ENCODE results near the gene IGDCC3. TPM values are rescaled to one million over a fixed set of nuclear protein-coding genes. Genes with fewer than 3 reads are reported as not detected.
"Not testable (repeated sequence)": the region's sequence is repeated elsewhere in the genome, so short reads cannot be mapped to it uniquely, and the experiment has no call there.

The IGDCC3 gene
- total and polyA plus RNA-seq, 4 experiments from 2014 or later: not detected

DNA sequence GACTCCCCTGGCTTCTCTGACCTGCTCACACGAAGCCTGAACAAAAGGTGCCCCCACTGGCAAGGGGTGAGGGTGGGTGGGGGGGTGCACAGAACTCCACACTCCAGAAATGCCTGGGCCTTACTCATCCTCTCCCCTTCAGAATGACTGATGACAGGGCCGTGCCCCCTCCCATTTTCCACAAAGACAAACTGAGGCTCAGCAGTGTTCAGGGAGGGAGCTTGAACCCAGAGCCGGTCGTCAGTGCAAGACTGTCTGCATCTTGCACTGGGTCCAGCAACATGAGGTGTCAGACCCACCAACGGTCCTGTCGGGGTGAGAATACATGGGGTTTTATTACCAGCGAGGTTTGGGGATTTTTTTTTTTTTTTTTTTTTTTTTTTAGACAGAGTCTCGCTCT lies 15.3 kb downstream of the IGDCC3 start:
- H3K4me3 ChIP-seq (ENCODE audit: low read length in 2 of 2): no peak overlapping the region
- H3K27ac ChIP-seq (ENCODE audit: low read depth, low read length): no peak overlapping the region
- ChIA-PET POLR2A (ENCODE audit: partially characterized antibody) (no interaction called here), CTCF (ENCODE audit: partially characterized antibody) (no interaction called here)
- H3K4me3 Mint-ChIP-seq: no peak overlapping the region
- H3K9me3 Mint-ChIP-seq: no peaks in the 10 kb centered on the region
- no peak for DNase-seq
- H3K36me3 Mint-ChIP-seq: no peaks in the 10 kb centered on the region
- H3K9me3 ChIP-seq (ENCODE audit: control insufficient read depth in 1 of 2, low read length in 2 of 2): no peaks in the 10 kb centered on the region
- no peaks in the 10 kb centered on the region for H3K4me1 ChIP-seq (ENCODE audit: insufficient read depth, low read length)
- H3K36me3 ChIP-seq (ENCODE audit: insufficient read depth, low read length): no peaks in the 10 kb centered on the region
- peak overlapping the region in 1 of 7 donors; percentile 41 for H3K27ac Mint-ChIP-seq
- intact Hi-C loops (cut with micrococcal nuclease): no loop called here
- H3K27me3 ChIP-seq (ENCODE audit: insufficient read depth, low read length): peaks cover 6% of the 10 kb centered on the region
- no peaks in the 10 kb centered on the region for H3K4me1 Mint-ChIP-seq
- peaks cover 15 to 17% of the 10 kb centered on the region in 2 donors for H3K27me3 Mint-ChIP-seq

DNA sequence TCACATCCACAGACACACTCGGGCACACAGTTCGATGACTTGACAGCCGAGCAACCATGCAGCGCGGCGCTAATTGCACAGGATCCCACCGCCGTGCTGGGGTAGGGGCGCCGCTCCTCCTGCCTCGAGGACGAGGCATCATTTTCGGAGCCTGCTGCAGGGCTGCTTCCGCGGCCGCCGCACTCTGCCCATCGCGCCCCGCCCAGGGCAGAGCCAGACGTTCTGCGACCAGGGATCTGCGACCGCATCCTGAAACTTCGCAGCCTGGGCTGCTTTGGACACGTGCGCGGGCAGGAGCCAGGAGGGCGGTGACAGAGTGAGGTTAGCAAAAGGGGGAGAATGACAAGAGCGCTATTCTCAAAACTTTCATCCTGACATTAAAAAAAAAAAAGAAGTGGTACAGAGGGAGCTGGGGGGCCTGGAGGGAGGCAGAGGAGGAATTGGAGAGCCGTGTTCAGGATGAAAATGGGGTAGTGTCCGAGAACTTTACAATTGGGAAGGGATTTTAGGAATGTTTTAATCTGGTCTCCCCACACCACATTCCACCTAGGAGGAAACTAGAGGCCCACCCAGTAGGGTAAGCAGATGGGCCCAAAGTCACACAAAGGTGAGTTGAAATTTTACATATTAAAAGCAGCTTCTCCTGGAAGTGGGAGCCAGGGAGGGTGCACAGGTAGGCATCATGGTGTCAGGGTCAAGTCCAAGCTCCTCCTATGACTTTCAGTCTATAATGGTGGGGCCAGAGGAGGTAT lies 15.9 kb downstream of the IGDCC3 start:
- Mint-ChIP-seq H3K27ac (no peak overlapping the region), H3K27me3 (peaks cover 19 to 20% of the 10 kb centered on the region in 2 donors), H3K4me3 (peak overlapping the region in 1 of 8 donors; percentile 45), H3K9me3 (no peaks in the 10 kb centered on the region), H3K4me1 (no peaks in the 10 kb centered on the region), H3K36me3 (no peaks in the 10 kb centered on the region)
- Histone ChIP-seq H3K27me3 (ENCODE audit: insufficient read depth, low read length) (peaks cover 12% of the 10 kb centered on the region), H3K36me3 (ENCODE audit: insufficient read depth, low read length) (no peaks in the 10 kb centered on the region), H3K4me3 (ENCODE audit: low read length in 2 of 2) (no peak overlapping the region), H3K4me1 (ENCODE audit: insufficient read depth, low read length) (no peaks in the 10 kb centered on the region), H3K27ac (ENCODE audit: low read depth, low read length) (no peak overlapping the region), H3K9me3 (ENCODE audit: control insufficient read depth in 1 of 2, low read length in 2 of 2) (no peaks in the 10 kb centered on the region)
- ChIA-PET POLR2A (ENCODE audit: partially characterized antibody) (no interaction called here), CTCF (ENCODE audit: partially characterized antibody) (no interaction called here)
- no peak for DNase-seq
- intact Hi-C loops (cut with micrococcal nuclease): no loop called here

DNA sequence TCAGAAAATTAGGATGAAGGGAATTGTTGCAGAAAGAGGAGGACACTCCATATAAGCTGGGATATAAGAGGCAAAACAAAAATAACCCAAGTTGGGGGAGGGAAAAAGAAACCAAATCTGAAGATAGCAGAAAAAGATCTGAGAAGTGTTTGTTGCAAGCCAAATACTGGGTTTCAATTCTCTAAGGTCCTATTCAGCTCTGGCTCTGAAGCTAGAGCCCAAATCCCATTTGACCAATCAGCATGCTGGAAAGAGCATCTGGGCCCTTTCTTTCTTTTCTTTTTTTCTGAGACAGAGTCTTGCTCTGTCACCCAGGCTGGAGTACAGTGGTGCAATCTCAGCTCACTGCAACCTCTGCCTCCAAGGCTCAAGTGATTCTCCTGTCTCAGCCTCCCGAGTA lies 17.3 kb downstream of the IGDCC3 start:
- Histone ChIP-seq H3K4me3 (ENCODE audit: low read length in 2 of 2) (no peak overlapping the region), H3K9me3 (ENCODE audit: control insufficient read depth in 1 of 2, low read length in 2 of 2) (no peaks in the 10 kb centered on the region), H3K27me3 (ENCODE audit: insufficient read depth, low read length) (peaks cover 21% of the 10 kb centered on the region), H3K27ac (ENCODE audit: low read depth, low read length) (no peak overlapping the region), H3K36me3 (ENCODE audit: insufficient read depth, low read length) (no peaks in the 10 kb centered on the region), H3K4me1 (ENCODE audit: insufficient read depth, low read length) (peaks cover 7% of the 10 kb centered on the region)
- Mint-ChIP-seq H3K27me3 (peaks cover 24 to 25% of the 10 kb centered on the region in 2 donors), H3K27ac (no peak overlapping the region), H3K4me1 (peaks cover 4 to 7% (median 5%) of the 10 kb centered on the region in 4 donors), H3K4me3 (no peak overlapping the region), H3K36me3 (no peaks in the 10 kb centered on the region), H3K9me3 (no peaks in the 10 kb centered on the region)
- ChIA-PET POLR2A (ENCODE audit: partially characterized antibody) (no interaction called here), CTCF (ENCODE audit: partially characterized antibody) (interaction anchor here (0.8 to 2.1 kb wide), 2 partner anchors 24 to 26 kb away, joined by 3 to 5 read pairs; no protein-coding TSS in a partner anchor)
- no peak for DNase-seq
- intact Hi-C loops (cut with micrococcal nuclease): no loop called here

DNA sequence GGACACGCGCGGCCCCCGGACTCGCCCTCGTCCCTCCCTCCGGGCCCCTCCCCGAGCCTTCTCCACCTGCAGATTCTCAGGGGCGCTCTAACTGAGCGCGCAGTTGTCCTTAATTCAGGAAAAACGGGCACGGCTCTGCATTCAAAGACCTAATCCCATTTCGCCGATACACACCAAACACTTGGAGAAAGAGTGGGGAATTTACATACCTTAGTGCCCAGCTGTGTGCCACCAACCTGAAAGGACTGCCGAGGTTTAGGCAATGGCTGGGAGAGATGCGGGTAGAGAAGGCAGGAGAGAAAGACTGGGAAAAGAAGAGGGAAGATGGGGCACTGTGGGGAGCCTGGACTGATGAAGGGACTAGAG lies 21.8 kb downstream of the IGDCC3 start:
- Histone ChIP-seq H3K4me3 (ENCODE audit: low read length in 2 of 2) (no peak overlapping the region), H3K36me3 (ENCODE audit: insufficient read depth, low read length) (no peaks in the 10 kb centered on the region), H3K4me1 (ENCODE audit: insufficient read depth, low read length) (peaks cover 7% of the 10 kb centered on the region), H3K9me3 (ENCODE audit: control insufficient read depth in 1 of 2, low read length in 2 of 2) (no peaks in the 10 kb centered on the region), H3K27me3 (ENCODE audit: insufficient read depth, low read length) (peaks cover 16% of the 10 kb centered on the region), H3K27ac (ENCODE audit: low read depth, low read length) (no peak overlapping the region)
- ChIA-PET POLR2A (ENCODE audit: partially characterized antibody) (no interaction called here), CTCF (ENCODE audit: partially characterized antibody) (no interaction called here)
- H3K4me3 Mint-ChIP-seq: peak overlapping the region in 7 of 8 donors; percentile 6 to 79 (median 63)
- no peaks in the 10 kb centered on the region for H3K36me3 Mint-ChIP-seq
- H3K27me3 Mint-ChIP-seq: peaks cover 28 to 30% of the 10 kb centered on the region in 2 donors
- H3K27ac Mint-ChIP-seq: no peak overlapping the region
- peaks cover 0 to 26% (median 13%) of the 10 kb centered on the region in 8 donors for H3K9me3 Mint-ChIP-seq
- H3K4me1 Mint-ChIP-seq: peaks cover 4 to 7% (median 6%) of the 10 kb centered on the region in 4 donors
- intact Hi-C loops (cut with micrococcal nuclease): no loop called here
- DNase-seq: no peak

DNA sequence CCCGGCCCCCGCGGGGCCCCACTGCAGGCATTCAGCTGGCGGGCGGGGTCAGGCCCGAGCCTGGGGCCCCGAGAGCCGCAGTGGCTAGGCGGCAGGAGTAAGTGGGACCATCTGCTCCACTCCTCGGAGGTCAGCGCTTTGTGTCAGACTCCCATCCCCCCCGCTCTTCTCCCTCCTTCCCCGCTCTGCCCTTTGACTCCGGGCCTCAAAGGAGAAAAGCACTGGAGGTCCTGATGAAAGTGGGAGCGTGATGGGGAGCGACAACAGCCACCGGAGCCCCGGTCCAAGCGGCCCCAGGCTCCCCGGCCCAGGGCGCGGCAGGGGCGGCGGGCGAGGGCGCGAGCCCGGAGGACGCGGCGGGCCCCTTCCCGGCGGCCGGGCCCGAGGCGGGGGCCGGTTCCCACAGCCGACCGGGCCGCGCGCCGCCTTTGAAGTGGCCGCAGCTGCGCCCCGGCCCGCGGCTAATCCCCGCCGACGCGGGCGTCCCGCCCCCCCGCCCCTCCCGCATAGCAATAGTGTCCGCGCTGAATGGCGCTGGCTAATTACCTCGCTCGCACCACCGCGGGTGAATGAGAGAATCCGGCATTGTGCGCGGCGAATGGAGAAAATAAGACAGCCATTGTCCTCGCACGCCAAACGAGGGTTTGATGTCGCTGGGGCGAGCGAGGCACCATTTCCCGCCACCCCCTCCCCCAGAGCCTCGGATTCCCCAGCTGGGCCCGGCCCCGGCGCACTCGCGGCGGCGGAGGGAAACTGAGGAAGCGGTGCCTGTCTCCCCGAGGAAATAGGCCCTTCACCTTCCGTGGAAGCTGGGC lies 22.4 kb downstream of the IGDCC3 start:
- H3K27ac Mint-ChIP-seq: no peak overlapping the region
- peaks cover 4 to 7% (median 6%) of the 10 kb centered on the region in 4 donors for H3K4me1 Mint-ChIP-seq
- DNase-seq: no peak
- ChIA-PET POLR2A (ENCODE audit: partially characterized antibody) (no interaction called here), CTCF (ENCODE audit: partially characterized antibody) (no interaction called here)
- no peak overlapping the region for H3K27ac ChIP-seq (ENCODE audit: low read depth, low read length)
- intact Hi-C loops (cut with micrococcal nuclease): no loop called here
- H3K27me3 Mint-ChIP-seq: peaks cover 30% of the 10 kb centered on the region in 2 donors
- H3K4me1 ChIP-seq (ENCODE audit: insufficient read depth, low read length): peaks cover 7% of the 10 kb centered on the region
- H3K27me3 ChIP-seq (ENCODE audit: insufficient read depth, low read length): peaks cover 16% of the 10 kb centered on the region
- no peaks in the 10 kb centered on the region for H3K9me3 ChIP-seq (ENCODE audit: control insufficient read depth in 1 of 2, low read length in 2 of 2)
- H3K4me3 Mint-ChIP-seq: peak overlapping the region in 7 of 8 donors; percentile 31 to 79 (median 59)
- no peak overlapping the region for H3K4me3 ChIP-seq (ENCODE audit: low read length in 2 of 2)
- no peaks in the 10 kb centered on the region for H3K36me3 ChIP-seq (ENCODE audit: insufficient read depth, low read length)
- peaks cover 0 to 3% of the 10 kb centered on the region in 2 donors for H3K36me3 Mint-ChIP-seq
- peaks cover 0 to 29% (median 15%) of the 10 kb centered on the region in 8 donors for H3K9me3 Mint-ChIP-seq

DNA sequence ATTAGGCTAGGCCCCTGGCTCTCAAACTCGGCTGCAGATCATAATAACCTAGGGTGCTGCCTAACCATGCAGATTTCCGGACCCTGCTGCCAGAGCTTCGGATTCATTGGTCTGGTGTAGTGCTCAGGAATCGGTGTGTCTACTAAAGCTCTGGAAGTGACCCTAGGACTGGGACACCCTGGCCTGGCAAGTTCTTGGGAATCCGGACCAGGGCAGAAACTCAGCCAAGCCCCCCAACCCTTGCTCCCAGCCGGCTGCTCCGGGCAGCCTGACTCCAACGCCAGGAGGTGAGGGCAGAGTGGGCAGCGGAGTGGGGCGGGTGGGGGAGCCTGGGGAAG lies 23.0 kb downstream of the IGDCC3 start:
- H3K27me3 ChIP-seq (ENCODE audit: insufficient read depth, low read length): peaks cover 16% of the 10 kb centered on the region
- H3K4me1 Mint-ChIP-seq: peaks cover 4 to 7% (median 6%) of the 10 kb centered on the region in 4 donors
- H3K27ac Mint-ChIP-seq: no peak overlapping the region
- H3K9me3 Mint-ChIP-seq: peaks cover 0 to 29% (median 15%) of the 10 kb centered on the region in 8 donors
- no peak overlapping the region for H3K4me3 ChIP-seq (ENCODE audit: low read length in 2 of 2)
- ChIA-PET CTCF (ENCODE audit: partially characterized antibody) (no interaction called here), POLR2A (ENCODE audit: partially characterized antibody) (no interaction called here)
- H3K27ac ChIP-seq (ENCODE audit: low read depth, low read length): no peak overlapping the region
- peaks cover 7% of the 10 kb centered on the region for H3K4me1 ChIP-seq (ENCODE audit: insufficient read depth, low read length)
- no peak for DNase-seq
- intact Hi-C loops (cut with micrococcal nuclease): no loop called here
- H3K36me3 ChIP-seq (ENCODE audit: insufficient read depth, low read length): no peaks in the 10 kb centered on the region
- peaks cover 0 to 3% of the 10 kb centered on the region in 2 donors for H3K36me3 Mint-ChIP-seq
- peaks cover 29 to 31% of the 10 kb centered on the region in 2 donors for H3K27me3 Mint-ChIP-seq
- no peaks in the 10 kb centered on the region for H3K9me3 ChIP-seq (ENCODE audit: control insufficient read depth in 1 of 2, low read length in 2 of 2)
- peak overlapping the region in 7 of 8 donors; percentile 1 to 21 (median 9) for H3K4me3 Mint-ChIP-seq

DNA sequence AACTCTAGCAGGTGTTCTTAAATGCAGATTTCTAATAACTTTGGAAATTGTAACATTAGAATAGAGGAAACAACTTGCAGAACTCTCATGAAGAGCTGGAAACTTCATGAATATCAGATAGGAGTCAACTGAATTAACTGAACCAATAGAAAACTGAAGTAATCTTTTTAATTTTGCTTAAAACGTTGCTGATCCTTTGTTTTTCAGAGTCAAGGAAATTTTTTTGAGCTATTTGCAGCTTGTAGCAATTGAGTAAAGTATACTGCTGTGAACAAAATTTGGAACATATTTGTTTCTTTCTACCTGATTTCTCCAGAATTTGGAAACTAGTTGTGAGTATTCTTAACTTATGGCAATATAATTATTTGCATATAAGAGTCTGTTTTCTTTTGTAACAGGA lies 25.8 kb downstream of the IGDCC3 start:
- H3K4me1 Mint-ChIP-seq; H3K4me1 ChIP-seq (ENCODE audit: insufficient read depth, low read length); H3K4me3 ChIP-seq (ENCODE audit: low read length in 2 of 2); DNase-seq; H3K4me3 Mint-ChIP-seq; H3K36me3 ChIP-seq (ENCODE audit: insufficient read depth, low read length); H3K9me3 ChIP-seq (ENCODE audit: control insufficient read depth in 1 of 2, low read length in 2 of 2); H3K27ac ChIP-seq (ENCODE audit: low read depth, low read length); POLR2A ChIA-PET (ENCODE audit: partially characterized antibody); intact Hi-C loops (cut with micrococcal nuclease); CTCF ChIA-PET (ENCODE audit: partially characterized antibody); H3K27ac Mint-ChIP-seq; H3K36me3 Mint-ChIP-seq: not testable (repeated sequence)
- Mint-ChIP-seq H3K9me3 (peaks cover 0 to 29% (median 15%) of the 10 kb centered on the region in 8 donors), H3K27me3 (peaks cover 22 to 26% of the 10 kb centered on the region in 2 donors)
- peaks cover 10% of the 10 kb centered on the region for H3K27me3 ChIP-seq (ENCODE audit: insufficient read depth, low read length)

Measured in CD4-positive, alpha-beta memory T cell (primary cell).